GM18909 (cell line): ENCODE measurements around the gene MAML2.
A peak's percentile ranks its signal among the peaks of the same experiment; 100 is the strongest.

ENCODE experiments used
- ATAC-seq: cut with Tn5 transposase; IDR thresholded peaks from one replicate; pipeline ENCODE4 v1.9.1; 2021; ENCODE audit warnings: mild to moderate bottlenecking; ENCODE audit not compliant: unreplicated experiment, poor library complexity

MAML2 gene

GRCh38 chr11:96221244-96222070 lies 121.5 kb downstream of the MAML2 start:
- no peak for ATAC-seq

GRCh38 chr11:96219981-96220623 lies 122.9 kb downstream of the MAML2 start:
- no peak for ATAC-seq

DNA sequence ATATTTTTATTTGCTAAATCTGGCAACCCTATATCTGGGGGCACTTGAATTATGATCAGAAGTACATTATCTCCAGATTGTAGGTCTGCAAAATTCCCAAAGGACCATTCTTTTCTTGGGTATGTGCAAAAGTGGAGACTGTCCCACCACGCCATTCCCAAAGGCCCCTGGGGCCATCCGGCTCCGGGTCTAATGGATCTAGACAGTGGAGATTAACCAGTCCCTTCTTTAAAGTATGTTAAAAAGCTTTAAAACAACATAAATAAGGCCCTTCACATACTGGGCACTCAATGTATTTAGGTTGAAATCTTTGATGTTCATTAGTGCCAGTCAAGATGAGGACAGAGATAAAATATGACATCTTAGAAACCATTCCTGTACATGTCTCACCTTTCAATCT lies 124.1 kb downstream of the MAML2 start:
- no peak for ATAC-seq

- ATAC-seq: no peak
Observed at GRCh38 chr11:96218006-96218405, 125.0 kb downstream of the MAML2 start.

- no peak for ATAC-seq
Observed at GRCh38 chr11:96217206-96217605, 125.8 kb downstream of the MAML2 start.

- ATAC-seq: no peak
Observed at GRCh38 chr11:96215826-96216225, 127.2 kb downstream of the MAML2 start.

- peak; percentile 86 for ATAC-seq
Observed at GRCh38 chr11:96215110-96215782, 127.7 kb downstream of the MAML2 start.

GRCh38 chr11:96214777-96215109 lies 128.3 kb downstream of the MAML2 start:
- no peak for ATAC-seq

DNA sequence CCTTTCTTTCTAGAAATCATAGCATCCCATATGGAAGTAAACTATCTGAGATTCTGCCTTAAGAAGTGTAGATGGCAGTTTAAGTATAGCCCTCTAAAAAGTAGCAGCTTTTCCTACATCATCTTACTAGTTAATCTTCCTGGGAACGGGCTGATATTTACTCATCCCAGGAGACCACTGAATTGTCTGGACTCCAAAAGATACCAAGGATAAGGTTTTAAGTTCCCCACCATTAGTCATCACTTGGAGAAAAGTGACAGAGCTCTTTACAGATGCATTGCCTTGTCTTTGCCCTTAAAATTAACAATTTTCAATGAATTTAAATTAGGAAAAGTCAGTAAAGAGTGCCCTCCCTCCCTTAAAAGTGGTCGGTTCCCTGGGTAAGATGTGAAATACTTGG lies 129.5 kb downstream of the MAML2 start:
- no peak for ATAC-seq

DNA sequence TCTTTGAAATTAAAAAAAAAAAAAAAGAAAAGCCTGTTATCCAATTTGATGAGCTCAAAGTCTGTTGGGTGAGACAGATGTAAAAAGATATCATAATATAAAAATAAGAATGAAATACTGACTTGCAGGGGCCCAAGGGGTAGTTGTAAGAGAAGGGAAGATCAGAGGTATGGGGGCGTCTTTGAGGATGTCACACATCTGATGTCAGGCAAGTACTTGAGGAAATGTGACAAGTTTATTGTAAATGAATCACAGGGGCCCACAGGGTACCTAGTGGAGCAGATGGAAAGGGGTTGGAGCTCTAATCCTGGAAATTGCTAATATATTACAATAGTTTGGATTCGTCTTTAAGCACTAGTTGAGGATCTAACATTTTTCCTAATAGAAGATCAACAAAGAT lies 131.6 kb downstream of the MAML2 start:
- ATAC-seq: no peak

- ATAC-seq: no peak
Observed at GRCh38 chr11:96207459-96208449, 135.2 kb downstream of the MAML2 start.

DNA sequence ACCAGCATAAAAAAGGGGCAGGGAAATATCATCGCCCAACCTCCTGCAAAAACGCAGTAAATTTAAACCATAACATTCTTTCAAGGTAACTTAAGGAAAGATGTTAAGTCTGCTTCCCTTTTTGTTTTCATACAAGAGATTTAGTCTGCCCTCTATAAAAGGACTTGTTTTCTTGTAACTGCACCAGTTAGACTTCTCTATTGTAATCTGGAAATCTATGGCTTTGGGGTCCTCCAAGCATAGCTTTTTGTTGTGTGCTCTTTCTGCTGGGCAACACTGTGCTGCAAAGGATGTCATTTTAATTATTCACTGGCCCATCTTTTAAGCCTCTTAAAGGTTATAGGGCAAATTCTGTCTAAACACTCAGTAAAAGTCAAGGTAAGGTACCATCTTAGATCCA lies 136.0 kb downstream of the MAML2 start:
- no peak for ATAC-seq

DNA sequence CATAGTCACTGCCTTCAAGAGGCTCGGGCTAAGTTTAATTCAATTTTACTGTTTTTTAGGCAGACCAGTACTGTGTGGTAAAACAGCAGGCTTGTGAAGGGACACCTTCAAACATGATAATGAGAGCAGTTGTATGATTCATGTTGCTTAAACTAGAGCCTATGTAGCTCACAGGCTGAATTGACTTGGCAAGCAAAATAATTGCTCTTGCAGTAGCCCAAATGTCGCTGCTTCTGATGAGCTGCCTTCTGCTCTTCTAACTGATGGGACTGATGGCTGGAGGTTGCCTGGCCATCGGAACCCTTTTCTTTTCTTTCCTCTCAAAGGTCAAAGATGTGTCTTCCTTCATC lies 137.6 kb downstream of the MAML2 start:
- no peak for ATAC-seq

- ATAC-seq: no peak
Observed at GRCh38 chr11:96204721-96205459, 138.1 kb downstream of the MAML2 start.

- no peak for ATAC-seq
Observed at GRCh38 chr11:96204366-96204659, 138.7 kb downstream of the MAML2 start.

GRCh38 chr11:96203567-96204365 lies 139.2 kb downstream of the MAML2 start:
- ATAC-seq: no peak

- ATAC-seq: no peak
Observed at GRCh38 chr11:96200243-96200642, 142.8 kb downstream of the MAML2 start.

DNA sequence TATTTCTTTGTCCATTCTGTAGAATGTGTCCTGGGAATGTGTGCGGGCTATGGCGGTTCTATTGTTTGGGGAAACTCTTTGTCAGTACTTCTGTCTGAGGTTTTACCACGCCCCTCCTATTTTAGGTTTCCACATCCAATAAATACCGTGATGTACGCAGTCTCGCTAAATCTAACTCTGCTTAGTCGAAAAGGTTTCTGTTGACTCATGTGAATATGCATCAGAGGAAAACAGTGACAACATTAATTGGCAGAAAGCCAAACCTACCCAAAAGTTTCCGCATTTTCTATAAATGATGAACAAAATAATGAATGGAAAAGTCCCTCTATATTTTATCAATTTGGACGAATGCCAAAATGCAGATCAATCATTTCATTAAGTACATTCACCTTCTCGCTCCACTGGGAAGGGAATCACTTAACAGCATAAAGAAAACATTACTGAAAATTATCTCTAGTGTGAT lies 143.4 kb downstream of the MAML2 start:
- no peak for ATAC-seq
